ENCODE measurements around the gene GOLGA8B.
"Not testable (repeated sequence)": the region's sequence is repeated elsewhere in the genome, so short reads cannot be mapped to it uniquely, and the experiment has no call there.

The GOLGA8B gene

DNA sequence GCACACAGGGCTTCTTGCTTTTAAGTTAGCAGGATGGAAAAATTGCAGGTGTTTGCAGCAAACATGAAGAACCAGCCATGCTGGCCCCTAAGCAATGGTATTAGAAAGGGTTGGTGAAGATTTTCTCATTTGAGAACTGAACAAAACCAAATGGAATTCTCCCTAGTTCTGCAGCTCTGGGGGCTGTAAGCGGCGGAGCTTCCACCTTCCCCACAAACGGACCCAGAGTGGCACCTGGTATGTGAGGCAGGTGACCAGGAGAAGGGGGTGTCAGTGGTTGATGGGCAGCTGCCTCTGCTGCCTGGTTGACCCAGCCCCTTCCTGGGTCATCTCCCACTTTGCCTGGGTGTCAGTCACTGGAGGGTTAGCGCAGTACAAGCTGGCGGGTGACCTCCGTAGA, 22.6 kb downstream of the GOLGA8B start:
- H3K36me3 ChIP-seq (replicated peaks; ENCODE audit: low read depth, low read length); H3K4me3 ChIP-seq (ENCODE audit: low read length); H2AFZ ChIP-seq (ENCODE audit: low read depth, low read length); H3K9ac ChIP-seq (ENCODE audit: low read length); H4K20me1 ChIP-seq (ENCODE audit: insufficient read depth, low read length); H3K27ac ChIP-seq (ENCODE audit: low read length); H3K79me2 ChIP-seq (ENCODE audit: low read length); H3K4me1 ChIP-seq (ENCODE audit: low read length); H3K4me2 ChIP-seq (ENCODE audit: low read length); H3K9me3 ChIP-seq (ENCODE audit: insufficient read depth, low read length); H3K27me3 ChIP-seq (ENCODE audit: low read depth, low read length): not testable (repeated sequence)

DNA sequence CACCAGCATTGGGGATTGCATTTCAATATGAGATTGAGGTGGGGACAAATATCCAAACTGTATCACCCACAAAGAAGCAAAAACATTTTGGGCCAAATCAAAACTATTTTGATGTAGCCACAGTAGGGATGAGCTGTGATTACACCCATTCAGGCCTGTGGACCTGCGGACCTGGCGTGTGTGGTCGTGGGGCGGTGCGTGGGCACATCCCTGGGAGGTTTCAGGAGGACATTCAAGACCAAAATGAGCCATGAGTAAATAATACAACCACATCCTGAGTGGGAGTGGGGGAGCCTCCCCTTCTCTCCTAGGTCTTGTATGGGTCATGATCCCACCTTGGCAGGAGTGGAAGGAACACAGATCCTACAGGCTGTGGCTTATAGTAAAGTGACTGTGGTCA, 23.7 kb downstream of the GOLGA8B start:
- not testable (repeated sequence) for H4K20me1 ChIP-seq (ENCODE audit: insufficient read depth, low read length); H3K4me1 ChIP-seq (ENCODE audit: low read length); H3K79me2 ChIP-seq (ENCODE audit: low read length); H2AFZ ChIP-seq (ENCODE audit: low read depth, low read length); H3K9me3 ChIP-seq (ENCODE audit: insufficient read depth, low read length); H3K27ac ChIP-seq (ENCODE audit: low read length); H3K36me3 ChIP-seq (replicated peaks; ENCODE audit: low read depth, low read length); H3K27me3 ChIP-seq (ENCODE audit: low read depth, low read length); H3K4me2 ChIP-seq (ENCODE audit: low read length); H3K9ac ChIP-seq (ENCODE audit: low read length); H3K4me3 ChIP-seq (ENCODE audit: low read length)

DNA sequence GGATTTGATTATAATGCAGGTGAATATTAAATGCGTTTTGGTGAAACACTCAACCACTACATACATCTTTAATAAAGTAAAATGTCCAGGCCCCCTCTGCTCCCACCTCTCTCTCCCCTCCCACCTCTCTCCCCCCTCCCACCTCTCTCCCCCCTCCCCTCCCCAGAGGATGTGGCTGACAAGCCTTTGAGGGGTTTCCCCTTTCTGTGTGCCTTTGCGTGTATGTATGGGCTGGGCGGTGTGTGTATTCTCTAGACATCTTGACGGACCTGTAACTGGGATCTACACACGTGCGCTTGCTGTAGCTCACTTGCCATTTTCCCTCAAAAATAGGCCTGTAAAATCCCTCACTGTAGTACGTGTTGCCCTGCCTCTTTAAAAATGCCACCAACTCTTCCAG, 28.3 kb downstream of the GOLGA8B start:
- H3K9me3 ChIP-seq (ENCODE audit: insufficient read depth, low read length); H2AFZ ChIP-seq (ENCODE audit: low read depth, low read length); H3K4me2 ChIP-seq (ENCODE audit: low read length); H3K4me3 ChIP-seq (ENCODE audit: low read length); H3K36me3 ChIP-seq (replicated peaks; ENCODE audit: low read depth, low read length); H3K9ac ChIP-seq (ENCODE audit: low read length); H4K20me1 ChIP-seq (ENCODE audit: insufficient read depth, low read length); H3K27ac ChIP-seq (ENCODE audit: low read length); H3K4me1 ChIP-seq (ENCODE audit: low read length); H3K27me3 ChIP-seq (ENCODE audit: low read depth, low read length); H3K79me2 ChIP-seq (ENCODE audit: low read length): not testable (repeated sequence)

DNA sequence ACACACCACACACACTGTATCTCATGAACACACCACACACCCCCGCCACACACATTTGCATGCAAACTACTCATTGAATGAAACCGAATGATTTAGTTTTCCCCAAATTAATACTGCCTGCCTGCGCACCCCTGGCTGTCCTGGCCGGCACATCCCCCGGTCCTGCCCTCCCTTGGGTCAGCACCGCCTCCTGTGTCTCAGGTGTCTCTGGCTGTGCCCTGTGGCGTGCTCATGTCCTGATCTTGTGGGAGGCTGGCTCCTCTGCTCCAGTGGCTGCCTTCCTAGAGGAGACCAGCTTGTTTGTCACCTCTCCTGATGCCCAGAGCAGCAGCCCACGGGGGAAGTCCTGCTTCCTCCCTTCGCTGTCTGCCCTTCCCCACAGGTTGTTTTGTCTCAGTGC, 28.7 kb downstream of the GOLGA8B start:
- not testable (repeated sequence) for H3K9me3 ChIP-seq (ENCODE audit: insufficient read depth, low read length); H3K4me2 ChIP-seq (ENCODE audit: low read length); H3K9ac ChIP-seq (ENCODE audit: low read length); H3K27me3 ChIP-seq (ENCODE audit: low read depth, low read length); H3K36me3 ChIP-seq (replicated peaks; ENCODE audit: low read depth, low read length); H3K79me2 ChIP-seq (ENCODE audit: low read length); H2AFZ ChIP-seq (ENCODE audit: low read depth, low read length); H3K4me3 ChIP-seq (ENCODE audit: low read length); H3K4me1 ChIP-seq (ENCODE audit: low read length); H3K27ac ChIP-seq (ENCODE audit: low read length); H4K20me1 ChIP-seq (ENCODE audit: insufficient read depth, low read length)

DNA sequence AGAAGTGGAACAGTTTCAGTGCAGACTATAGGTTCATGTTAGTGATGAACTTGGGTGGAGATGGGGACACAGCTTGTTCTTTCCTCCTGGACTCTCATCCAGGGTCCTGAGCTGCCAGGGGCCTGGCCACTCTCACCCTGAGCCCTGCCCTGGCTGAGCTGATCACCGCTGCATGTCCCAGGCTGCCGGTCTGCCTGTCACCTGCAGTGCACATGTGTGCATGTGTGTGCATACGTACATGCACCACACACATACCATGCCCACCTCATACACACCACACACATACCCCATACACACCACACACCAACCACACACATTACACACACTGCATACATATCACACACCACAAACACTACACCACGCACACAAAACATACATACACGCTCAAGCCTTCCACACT, 29.3 kb downstream of the GOLGA8B start:
- H4K20me1 ChIP-seq (ENCODE audit: insufficient read depth, low read length); H3K4me1 ChIP-seq (ENCODE audit: low read length): not testable (repeated sequence)

DNA sequence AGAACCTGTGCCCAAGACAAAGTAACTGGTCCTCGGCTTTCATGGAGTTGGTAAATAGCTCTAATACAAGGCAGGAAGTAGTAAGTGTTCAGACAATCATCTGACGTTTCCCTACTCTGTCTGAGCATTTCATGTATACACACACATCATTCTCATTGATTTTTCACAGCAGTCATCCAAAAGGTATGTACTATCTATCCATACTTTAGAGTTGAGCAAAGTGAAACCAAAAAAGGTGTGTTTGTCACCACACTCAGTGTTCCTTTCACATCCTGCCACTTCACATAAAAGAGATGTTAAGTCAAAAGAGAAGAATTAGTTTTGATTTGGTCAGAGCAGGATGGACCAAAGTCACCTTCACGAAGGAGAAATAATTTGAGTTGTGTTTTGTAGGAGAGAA, 33.3 kb downstream of the GOLGA8B start:
- H3K4me1 ChIP-seq (ENCODE audit: low read length); H3K4me2 ChIP-seq (ENCODE audit: low read length); H3K9ac ChIP-seq (ENCODE audit: low read length); H2AFZ ChIP-seq (ENCODE audit: low read depth, low read length); H3K9me3 ChIP-seq (ENCODE audit: insufficient read depth, low read length); H4K20me1 ChIP-seq (ENCODE audit: insufficient read depth, low read length); H3K4me3 ChIP-seq (ENCODE audit: low read length); H3K36me3 ChIP-seq (replicated peaks; ENCODE audit: low read depth, low read length); H3K79me2 ChIP-seq (ENCODE audit: low read length); H3K27me3 ChIP-seq (ENCODE audit: low read depth, low read length); H3K27ac ChIP-seq (ENCODE audit: low read length): not testable (repeated sequence)

More for the DNA sequence above, 29.3 kb downstream of the GOLGA8B start:
- H3K27me3 ChIP-seq (ENCODE audit: low read depth, low read length); H3K79me2 ChIP-seq (ENCODE audit: low read length); H3K4me3 ChIP-seq (ENCODE audit: low read length); H3K36me3 ChIP-seq (replicated peaks; ENCODE audit: low read depth, low read length); H3K27ac ChIP-seq (ENCODE audit: low read length); H3K4me2 ChIP-seq (ENCODE audit: low read length); H3K9me3 ChIP-seq (ENCODE audit: insufficient read depth, low read length); H2AFZ ChIP-seq (ENCODE audit: low read depth, low read length); H3K9ac ChIP-seq (ENCODE audit: low read length): not testable (repeated sequence)

DNA sequence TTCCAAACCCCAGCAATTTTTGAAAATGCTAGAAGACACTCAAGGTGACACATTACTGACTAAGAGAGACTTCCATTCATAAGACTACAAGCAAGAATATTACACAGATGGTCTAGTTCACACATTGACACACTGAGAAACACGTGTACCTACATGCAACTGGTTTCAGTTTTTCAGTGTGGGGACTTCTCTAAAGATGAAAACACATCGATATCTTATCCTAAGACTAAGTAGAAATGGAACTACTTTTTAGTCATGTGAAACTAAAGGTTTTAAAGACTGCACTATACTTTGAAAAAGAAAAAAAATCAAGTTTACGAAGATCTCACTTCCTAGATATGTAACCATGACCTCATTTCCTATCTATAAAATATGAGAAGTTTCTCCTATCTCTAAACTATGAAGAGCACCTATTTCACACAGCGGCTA, 34.1 kb downstream of the GOLGA8B start:
- not testable (repeated sequence) for H3K4me3 ChIP-seq (ENCODE audit: low read length); H3K79me2 ChIP-seq (ENCODE audit: low read length); H3K27ac ChIP-seq (ENCODE audit: low read length); H3K4me2 ChIP-seq (ENCODE audit: low read length); H3K27me3 ChIP-seq (ENCODE audit: low read depth, low read length); H3K36me3 ChIP-seq (replicated peaks; ENCODE audit: low read depth, low read length); H3K4me1 ChIP-seq (ENCODE audit: low read length); H3K9me3 ChIP-seq (ENCODE audit: insufficient read depth, low read length); H3K9ac ChIP-seq (ENCODE audit: low read length); H4K20me1 ChIP-seq (ENCODE audit: insufficient read depth, low read length); H2AFZ ChIP-seq (ENCODE audit: low read depth, low read length)

DNA sequence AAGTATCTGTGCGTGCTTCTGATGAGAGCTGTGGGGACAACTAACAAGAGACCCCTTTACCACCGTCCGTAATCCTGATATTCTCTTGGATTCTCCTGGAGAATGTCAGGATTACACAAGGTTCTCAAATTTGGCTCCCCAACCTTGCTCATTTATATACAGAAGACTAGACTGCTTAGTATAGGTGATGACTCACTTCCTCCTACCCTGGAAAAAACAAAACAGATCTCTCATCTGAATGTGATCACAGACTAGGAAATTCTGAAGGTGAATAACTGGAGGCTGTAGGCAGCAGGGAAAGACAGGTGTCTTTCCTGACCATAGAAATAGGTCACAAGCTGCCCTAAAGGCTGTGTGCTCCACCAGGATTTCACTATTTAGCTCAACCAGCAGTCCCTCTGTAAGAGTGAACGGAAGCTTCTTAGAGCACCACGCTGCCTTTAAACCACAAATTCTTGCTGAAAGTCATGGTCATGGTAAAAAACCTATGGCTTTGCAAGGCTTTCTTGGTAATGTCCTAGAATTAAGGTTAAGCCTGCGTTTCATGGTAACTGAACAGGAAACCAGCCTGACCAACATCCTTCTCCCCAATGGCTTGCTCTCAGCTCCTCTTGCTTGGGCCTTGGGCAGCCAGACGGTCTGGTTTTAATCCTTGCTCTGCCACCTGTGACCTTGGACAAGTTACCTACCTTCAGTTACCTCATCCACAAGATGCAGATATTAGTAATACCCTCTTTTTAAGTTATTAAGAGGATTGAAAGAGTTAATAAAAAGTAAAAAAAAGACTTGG, 39.4 kb downstream of the GOLGA8B start:
- H3K4me3 ChIP-seq (ENCODE audit: low read length); H3K4me1 ChIP-seq (ENCODE audit: low read length); H3K27me3 ChIP-seq (ENCODE audit: low read depth, low read length); H4K20me1 ChIP-seq (ENCODE audit: insufficient read depth, low read length); H3K27ac ChIP-seq (ENCODE audit: low read length); H3K36me3 ChIP-seq (replicated peaks; ENCODE audit: low read depth, low read length); H3K4me2 ChIP-seq (ENCODE audit: low read length); H3K79me2 ChIP-seq (ENCODE audit: low read length); H3K9ac ChIP-seq (ENCODE audit: low read length); H2AFZ ChIP-seq (ENCODE audit: low read depth, low read length); H3K9me3 ChIP-seq (ENCODE audit: insufficient read depth, low read length): not testable (repeated sequence)

DNA sequence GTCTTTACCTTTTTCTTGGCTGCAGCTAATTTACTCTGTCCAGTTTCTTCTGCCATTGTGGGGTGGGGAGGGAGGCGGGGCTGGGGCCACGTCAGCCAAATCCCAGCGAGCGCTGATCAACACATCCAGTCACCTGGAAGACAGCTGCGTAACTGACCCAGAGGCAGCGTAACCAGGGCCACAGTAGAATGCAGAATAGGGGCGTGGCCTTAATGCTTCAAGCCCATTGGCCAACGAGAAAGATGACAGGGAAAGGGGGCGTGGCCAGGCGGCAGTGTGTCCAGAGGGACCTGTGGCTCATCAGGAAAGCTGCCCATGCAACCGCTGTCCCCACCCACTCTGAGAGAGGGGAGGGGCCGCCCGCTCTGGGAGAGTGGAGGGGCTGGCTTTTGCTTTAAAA, 47.6 kb downstream of the GOLGA8B start:
- H4K20me1 ChIP-seq (ENCODE audit: insufficient read depth, low read length); H2AFZ ChIP-seq (ENCODE audit: low read depth, low read length); H3K9ac ChIP-seq (ENCODE audit: low read length); H3K36me3 ChIP-seq (replicated peaks; ENCODE audit: low read depth, low read length); H3K27ac ChIP-seq (ENCODE audit: low read length); H3K27me3 ChIP-seq (ENCODE audit: low read depth, low read length); H3K79me2 ChIP-seq (ENCODE audit: low read length); H3K4me1 ChIP-seq (ENCODE audit: low read length); H3K4me3 ChIP-seq (ENCODE audit: low read length); H3K9me3 ChIP-seq (ENCODE audit: insufficient read depth, low read length); H3K4me2 ChIP-seq (ENCODE audit: low read length): not testable (repeated sequence)

All from OCI-LY3 (cell line).